Measurements from ENCODE around the gene RHOU.

GRCh38 chr1:228782662-228783417, 47.6 kb downstream of the RHOU start:
- TF ChIP-seq CTCF (IDR thresholded peaks at IDR 0.05; ENCODE audit: low read depth, low read length): no peak
- no peak for TF ChIP-seq POLR2A (IDR thresholded peaks at IDR 0.05; ENCODE audit: extremely low read depth, insufficient read length)
- TF ChIP-seq, protein P1, sequence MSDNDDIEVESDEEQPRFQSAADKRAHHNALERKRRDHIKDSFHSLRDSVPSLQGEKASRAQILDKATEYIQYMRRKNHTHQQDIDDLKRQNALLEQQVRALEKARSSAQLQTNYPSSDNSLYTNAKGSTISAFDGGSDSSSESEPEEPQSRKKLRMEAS (IDR thresholded peaks at IDR 0.05; ENCODE audit: low read depth, low read length): no peak
- no peak for TF ChIP-seq MYC (IDR thresholded peaks at IDR 0.05; ENCODE audit: low read depth, low read length)

Data from NB4 (cell line).